Body of pancreas (tissue), 4 donors: ENCODE results near the gene SPRTN. TPM values are rescaled to one million over a fixed set of nuclear protein-coding genes. Genes with fewer than 3 reads are reported as not detected.

Source experiments
- ATAC-seq: fragments of 150-250 bp; one replicate; pipeline ENCODE4 v1.9.1; 2016
- DNase-seq, 4 donors: peaks; one replicate each; pipeline ENCODE4 v3.0.0-alpha.2; 2019
- H3K27ac ChIP-seq, 4 donors: fragments of 200-600 bp; sonication (generic); 1 replicate in 3 of 4; 2 replicates in 1 of 4; pipeline versions ENCODE4 v1.5.1 to v1.6.1; 2016 to 2019; ENCODE audit warnings: mild to moderate bottlenecking in 1 of 4, mixed read lengths in 1 of 4, moderate library complexity in 1 of 4
- H3K27me3 ChIP-seq, 2 donors: fragments of 200-600 bp; sonication (generic); one replicate each; pipeline ENCODE4 v1.6.0; 2016; ENCODE audit warnings: mild to moderate bottlenecking in 1 of 2
- H3K36me3 ChIP-seq, 2 donors: fragments of 200-600 bp; sonication (generic); replicated peaks in 1 of 2; 2 replicates each; pipeline ENCODE4 v1.5.1; 2016; ENCODE audit warnings: low read depth in 2 of 2; ENCODE audit not compliant: insufficient read depth in 1 of 2
- H3K4me1 ChIP-seq: fragments of 200-600 bp; sonication (generic); one replicate; pipeline ENCODE4 v1.6.0; 2016
- H3K4me3 ChIP-seq, 2 donors: fragments of 200-600 bp; sonication (generic); 1 replicate in 1 of 2; 2 replicates in 1 of 2; pipeline ENCODE4 v1.5.1; 2016 to 2019
- H3K9me3 ChIP-seq, 3 donors: fragments of 200-600 bp; sonication (generic); 1 replicate in 2 of 3; 2 replicates in 1 of 3; pipeline ENCODE4 v1.5.1; 2016
- CTCF ChIP-seq, 7 experiments: fragments of 450-650 bp in 4 of 7; fragments of 200-600 bp in 3 of 7; sonication (generic) in 3 of 7; IDR thresholded peaks; one replicate each; pipeline ENCODE4 v1.5.1; 2016 to 2019; ENCODE audit warnings: antibody characterized with exemption in 7 of 7
- POLR2A ChIP-seq, 3 donors: fragments of 450-650 bp; IDR thresholded peaks; one replicate each; pipeline ENCODE4 v1.6.1; 2016; ENCODE audit warnings: antibody characterized with exemption in 3 of 3, mild to moderate bottlenecking in 2 of 3
- WGBS, 2 donors: methylation state at CpG; one replicate each; pipeline ENCODE4 v1.1.5; 2017; 5-methylcytosine and 5-hydroxymethylcytosine counted together
- intact Hi-C: fragments of 100-400 bp; cut with DNase I; formaldehyde crosslinking; loops from one replicate; pipeline ENCODE4 v1.15.1; 2023
- total RNA-seq, 2 donors: library from RNA; depleted of rRNA; stranded (reverse); fragments of >200 nt; gene quantifications; one replicate each; pipeline ENCODE4 v1.1.0, GENCODE V29; 2016

Gene SPRTN
- total RNA-seq, 2 donors from 2014 or later: 10.9 to 11.2 TPM

- WGBS, 2 donors: 61 to 69% methylated on average over 2 of the region's 2 CpGs
- peaks cover 0 to 1% of the 10 kb centered on the region in 2 donors for H3K36me3 ChIP-seq
- no peak for DNase-seq
Measured at GRCh38 chr1:231351816-231352215, 13.7 kb downstream of the SPRTN start.

GRCh38 chr1:231353086-231353485 lies 15.0 kb downstream of the SPRTN start:
- H3K27ac ChIP-seq: no peak overlapping the region
- H3K4me1 ChIP-seq: peaks cover 3% of the 10 kb centered on the region
- intact Hi-C loops: no loop called here
- H3K9me3 ChIP-seq: no peaks in the 10 kb centered on the region
- TF ChIP-seq POLR2A (IDR thresholded peaks at IDR 0.05) (no peak), CTCF (IDR thresholded peaks at IDR 0.05) (no peak)
- ATAC-seq (no peak), DNase-seq (no peak)
- no peak overlapping the region for H3K4me3 ChIP-seq
- WGBS, 2 donors: 26 to 27% methylated on average over 2 of the region's 2 CpGs
- no peaks in the 10 kb centered on the region for H3K27me3 ChIP-seq
- peaks cover 0 to 1% of the 10 kb centered on the region in 2 donors for H3K36me3 ChIP-seq

More at GRCh38 chr1:231351816-231352215, 13.7 kb downstream of the SPRTN start:
- H3K27ac ChIP-seq: no peak overlapping the region
- TF ChIP-seq POLR2A (IDR thresholded peaks at IDR 0.05) (no peak), CTCF (IDR thresholded peaks at IDR 0.05) (no peak)
- H3K4me3 ChIP-seq: no peak overlapping the region
- no peaks in the 10 kb centered on the region for H3K27me3 ChIP-seq
- no peak for ATAC-seq
- intact Hi-C loops: no loop called here
- H3K9me3 ChIP-seq: no peaks in the 10 kb centered on the region
- no peaks in the 10 kb centered on the region for H3K4me1 ChIP-seq

GRCh38 chr1:231354330-231355020 lies 16.4 kb downstream of the SPRTN start:
- intact Hi-C loops: loop anchor here (5.0 kb wide), 1 partner anchor 233 kb away; no protein-coding TSS in a partner anchor
- no peaks in the 10 kb centered on the region for H3K27me3 ChIP-seq
- ATAC-seq (no peak), DNase-seq (no peak)
- no peak overlapping the region for H3K27ac ChIP-seq
- peaks cover 6% of the 10 kb centered on the region for H3K4me1 ChIP-seq
- H3K9me3 ChIP-seq: no peaks in the 10 kb centered on the region
- H3K36me3 ChIP-seq: peaks cover 0 to 1% of the 10 kb centered on the region in 2 donors
- no peak overlapping the region for H3K4me3 ChIP-seq
- WGBS, 2 donors: 53 to 57% methylated on average over 5 of the region's 5 CpGs
- no peak for TF ChIP-seq POLR2A (IDR thresholded peaks at IDR 0.05)
- no peak for TF ChIP-seq CTCF (IDR thresholded peaks at IDR 0.05)

GRCh38 chr1:231355171-231355570 lies 17.1 kb downstream of the SPRTN start:
- H3K9me3 ChIP-seq: no peaks in the 10 kb centered on the region
- no peak overlapping the region for H3K27ac ChIP-seq
- intact Hi-C loops: loop anchor here (5.0 kb wide), 1 partner anchor 232 kb away; no protein-coding TSS in a partner anchor
- no peaks in the 10 kb centered on the region for H3K27me3 ChIP-seq
- ATAC-seq (no peak), DNase-seq (no peak)
- peaks cover 0 to 1% of the 10 kb centered on the region in 2 donors for H3K36me3 ChIP-seq
- H3K4me3 ChIP-seq: no peak overlapping the region
- 75 to 78% methylated on average over 3 of the region's 3 CpGs for WGBS, 2 donors
- TF ChIP-seq CTCF (IDR thresholded peaks at IDR 0.05): no peak
- H3K4me1 ChIP-seq: peaks cover 6% of the 10 kb centered on the region
